Measurements from ENCODE around the gene UGCG. TPM values are rescaled to one million over a fixed set of nuclear protein-coding genes. Genes with fewer than 3 reads are reported as not detected.

The UGCG gene
- total RNA-seq, 1 experiment from 2014 or later: 23.3 TPM

- H4K91ac ChIP-seq (ENCODE audit: insufficient read length, low read depth, low read length): no peak overlapping the region
- Mint-ChIP-seq H3K36me3 (ENCODE audit: insufficient read depth in 1 of 3, low read depth in 3 of 3) (no peaks in the 10 kb centered on the region), H3K27ac (no peak overlapping the region), H3K4me3 (no peak overlapping the region), H3K27me3 (ENCODE audit: low read depth) (no peaks in the 10 kb centered on the region; the same call in 1 of the 2 replicates), H3K9me3 (no peaks in the 10 kb centered on the region), H3K4me1 (no peaks in the 10 kb centered on the region)
- H4K20me1 ChIP-seq (ENCODE audit: control insufficient read depth, insufficient read depth, insufficient read length): no peaks in the 10 kb centered on the region
- no peak overlapping the region for H4K8ac ChIP-seq (replicated peaks; ENCODE audit: insufficient read length, low read depth, low read length)
- no peak overlapping the region for H3K23ac ChIP-seq (ENCODE audit: insufficient read length, low read depth, low read length)
- no peak overlapping the region for H2BK5ac ChIP-seq (ENCODE audit: insufficient read length, low read length)
- no peaks in the 10 kb centered on the region for H3K79me1 ChIP-seq (ENCODE audit: insufficient read depth, low read depth, low read length, poor library complexity, severe bottlenecking)
- H3K4me1 ChIP-seq (ENCODE audit: insufficient read depth, low read length): no peaks in the 10 kb centered on the region
- no peaks in the 10 kb centered on the region; the same call in 1 of the 2 replicates for H3K27me3 ChIP-seq (ENCODE audit: insufficient read depth, low read length)
- H3K9ac ChIP-seq (ENCODE audit: extremely low read depth, insufficient read length, low read length): no peak overlapping the region
- no peak overlapping the region for H3K4me2 ChIP-seq (ENCODE audit: insufficient read depth, insufficient read length, low read length)
- no peak overlapping the region for H4K5ac ChIP-seq (ENCODE audit: insufficient read length, low read depth, low read length)
- H2BK20ac ChIP-seq (ENCODE audit: low read depth, low read length, poor library complexity, severe bottlenecking): no peak overlapping the region
- no peaks in the 10 kb centered on the region for H3K79me2 ChIP-seq (ENCODE audit: insufficient read depth, low read length)
- no peak overlapping the region for H2AFZ ChIP-seq (ENCODE audit: low read length)
- H3T11ph ChIP-seq (ENCODE audit: low read length): no peak overlapping the region
- no peak overlapping the region for H2BK12ac ChIP-seq (ENCODE audit: insufficient read length, low read depth, low read length)
- no peak overlapping the region for H2AK5ac ChIP-seq (ENCODE audit: insufficient read length, low read length)
- no peak overlapping the region for H3K18ac ChIP-seq (ENCODE audit: insufficient read length, low read depth, low read length)
- H2BK15ac ChIP-seq (ENCODE audit: low read depth, low read length): no peak overlapping the region
- no peak overlapping the region for H3K14ac ChIP-seq (ENCODE audit: insufficient read depth, low read length)
- H3K56ac ChIP-seq (ENCODE audit: insufficient read length, low read depth, low read length): no peak overlapping the region
- WGBS (ENCODE audit: extremely low coverage, insufficient read length, low lambda C conversion rate): no CpG with 5 or more reads among the region's 5 CpGs
- no peaks in the 10 kb centered on the region for H3K23me2 ChIP-seq (ENCODE audit: insufficient read length, low read depth, low read length, poor library complexity, severe bottlenecking)
- H3K4ac ChIP-seq (ENCODE audit: low read depth, low read length): no peak overlapping the region
- DNase-seq: no peak
- no peak overlapping the region for H2BK120ac ChIP-seq (ENCODE audit: low read depth, low read length, poor library complexity, severe bottlenecking)
- H3K27ac ChIP-seq (ENCODE audit: insufficient read length, low read depth, low read length): no peak overlapping the region
- H3K9me3 ChIP-seq (ENCODE audit: control insufficient read depth, low read depth, low read length): no peaks in the 10 kb centered on the region
- TF ChIP-seq CTCF (conservative IDR thresholded peaks at IDR 0.05): no peak
These were observed 69.0 kb downstream of the UGCG start for GRCh38 chr9:111965566-111966019.

Measured in H9 (cell line).